ENCODE results near the gene EXOG.
A peak's percentile ranks its signal among the peaks of the same experiment; 100 is the strongest.

The EXOG gene

DNA sequence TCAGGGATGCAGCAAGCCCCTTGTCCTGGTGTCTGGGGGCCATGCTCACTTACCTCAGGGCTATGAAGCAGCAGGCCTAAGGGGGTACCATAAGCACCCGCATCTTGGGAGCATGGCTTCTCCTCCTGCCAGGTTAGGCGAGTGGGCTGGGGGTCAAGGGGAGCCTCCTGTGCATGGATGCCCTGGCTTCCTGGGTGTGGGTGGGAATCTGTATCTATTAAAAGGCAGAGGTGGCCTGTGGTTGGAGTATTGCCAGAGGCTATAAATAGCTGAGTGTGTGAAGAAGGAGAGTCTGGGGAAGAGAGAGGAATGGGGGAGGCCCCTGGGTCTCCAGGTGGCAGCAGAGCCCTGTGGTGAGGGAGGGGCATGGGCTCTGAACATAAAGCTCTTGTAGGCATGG, 22.9 kb upstream of the EXOG start:
- no peak for DNase-seq

DNA sequence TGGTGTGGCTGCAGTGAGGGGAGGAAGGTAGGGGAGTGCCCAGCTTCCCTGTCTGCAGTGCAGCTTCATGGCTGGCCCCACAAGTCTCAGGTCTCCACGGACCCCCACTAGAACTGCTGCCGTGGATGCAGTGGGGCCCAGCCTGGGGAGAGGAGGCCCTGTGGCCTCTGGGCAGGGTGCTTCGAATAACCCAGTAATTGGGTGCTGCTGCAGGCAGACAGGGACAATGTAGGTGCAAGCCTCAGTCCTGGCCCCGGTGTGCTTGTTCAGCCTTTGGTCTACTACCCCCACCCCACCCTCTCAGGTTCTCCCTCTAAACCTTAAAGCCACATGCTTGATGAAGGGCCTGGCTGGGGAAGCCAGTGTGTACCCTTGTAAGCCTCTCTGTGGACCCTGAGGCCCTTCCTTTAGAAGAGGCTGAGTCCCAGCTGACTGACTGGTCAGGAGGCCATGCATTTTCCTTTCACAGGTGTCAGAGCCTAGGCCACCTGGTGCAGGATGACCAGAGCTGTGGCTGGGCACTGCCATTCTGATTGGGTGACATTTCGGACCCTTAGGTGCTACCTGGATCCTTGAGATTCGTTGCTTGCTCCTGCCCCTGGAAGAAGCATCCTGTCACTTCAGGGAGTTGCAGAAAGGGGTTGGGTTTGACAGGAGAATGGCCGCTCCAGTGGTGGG, 21.1 kb upstream of the EXOG start:
- no peak for DNase-seq

DNA sequence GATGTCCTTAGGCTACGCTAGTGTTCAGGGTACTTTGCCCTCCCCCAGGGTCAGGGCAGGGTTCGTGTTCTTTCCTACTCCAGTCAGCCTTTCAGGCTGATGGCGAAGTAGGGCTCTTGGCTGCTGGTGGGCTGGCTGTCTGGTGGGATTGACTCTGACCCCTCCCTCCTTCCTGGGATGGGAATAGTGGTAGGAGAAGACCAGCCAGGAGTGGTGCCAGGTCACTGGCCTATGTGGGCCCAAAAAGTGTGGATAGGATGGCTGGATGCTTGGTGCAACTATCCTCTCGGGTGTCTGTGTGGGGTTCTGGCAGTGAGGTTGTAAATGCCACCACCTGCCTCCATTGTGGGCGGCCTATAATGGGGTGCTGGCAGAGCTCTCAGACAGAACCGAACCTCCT, 20.4 kb upstream of the EXOG start:
- no peak for DNase-seq

DNA sequence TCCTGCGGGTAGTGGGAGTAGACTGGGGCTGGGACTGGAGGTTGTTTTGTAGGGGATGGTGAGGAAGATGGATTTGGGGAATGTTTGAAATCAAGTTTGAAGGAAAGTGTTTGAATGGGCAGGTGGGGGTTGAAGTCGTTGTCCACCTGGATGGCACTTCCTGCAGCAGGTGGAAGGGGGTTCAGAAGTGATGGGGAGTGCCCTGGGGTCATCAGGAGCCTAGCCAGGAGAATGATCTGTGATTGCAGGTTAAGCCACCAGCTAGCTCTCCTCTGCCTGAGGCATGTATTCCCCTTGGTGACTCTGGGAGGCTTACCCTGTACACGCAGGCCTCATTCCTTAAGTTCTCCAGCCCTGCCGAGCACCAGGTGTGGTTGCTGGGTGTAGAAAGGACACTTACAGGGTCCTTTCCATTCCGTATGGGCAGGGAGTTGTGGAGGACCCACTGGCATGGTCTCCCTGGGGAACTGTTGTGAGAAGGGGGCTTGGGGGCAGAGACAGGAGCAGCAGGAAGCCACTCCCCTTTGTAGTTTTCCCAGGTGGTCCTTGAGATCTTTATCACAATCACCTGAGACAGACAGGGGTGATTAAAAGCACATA, 19.9 kb upstream of the EXOG start:
- DNase-seq = no peak

DNA sequence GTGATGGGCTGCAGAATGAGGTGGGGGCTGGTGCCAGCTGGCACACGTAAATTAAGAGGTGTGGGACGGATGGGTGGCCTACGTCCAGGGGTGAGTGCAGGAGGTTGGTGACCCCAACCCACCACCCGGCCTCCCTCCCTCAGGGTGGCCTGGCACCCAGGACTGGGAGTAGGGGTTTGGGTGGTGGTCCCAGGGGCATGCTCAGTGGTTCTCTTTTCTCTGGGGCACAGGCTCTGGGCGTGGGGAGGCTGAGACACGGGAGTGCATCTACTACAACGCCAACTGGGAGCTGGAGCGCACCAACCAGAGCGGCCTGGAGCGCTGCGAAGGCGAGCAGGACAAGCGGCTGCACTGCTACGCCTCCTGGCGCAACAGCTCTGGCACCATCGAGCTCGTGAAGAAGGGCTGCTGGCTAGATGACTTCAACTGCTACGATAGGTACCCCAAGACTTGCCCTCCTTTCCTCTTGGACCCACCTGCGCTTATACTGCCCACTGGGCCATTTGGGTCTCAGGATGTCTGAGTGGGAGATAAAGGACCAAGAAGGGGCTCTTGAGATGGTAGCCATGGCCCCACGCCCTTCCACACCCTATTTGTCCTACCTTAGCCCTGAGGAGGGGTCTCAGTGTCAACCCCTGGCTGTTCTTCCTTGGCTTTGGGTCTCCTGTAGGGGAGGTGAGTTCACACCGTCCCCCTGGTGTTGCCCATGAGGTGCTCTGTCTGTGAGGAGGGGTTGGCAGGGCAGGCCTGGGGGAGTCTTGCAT, 18.9 kb upstream of the EXOG start:
- no peak for DNase-seq

DNA sequence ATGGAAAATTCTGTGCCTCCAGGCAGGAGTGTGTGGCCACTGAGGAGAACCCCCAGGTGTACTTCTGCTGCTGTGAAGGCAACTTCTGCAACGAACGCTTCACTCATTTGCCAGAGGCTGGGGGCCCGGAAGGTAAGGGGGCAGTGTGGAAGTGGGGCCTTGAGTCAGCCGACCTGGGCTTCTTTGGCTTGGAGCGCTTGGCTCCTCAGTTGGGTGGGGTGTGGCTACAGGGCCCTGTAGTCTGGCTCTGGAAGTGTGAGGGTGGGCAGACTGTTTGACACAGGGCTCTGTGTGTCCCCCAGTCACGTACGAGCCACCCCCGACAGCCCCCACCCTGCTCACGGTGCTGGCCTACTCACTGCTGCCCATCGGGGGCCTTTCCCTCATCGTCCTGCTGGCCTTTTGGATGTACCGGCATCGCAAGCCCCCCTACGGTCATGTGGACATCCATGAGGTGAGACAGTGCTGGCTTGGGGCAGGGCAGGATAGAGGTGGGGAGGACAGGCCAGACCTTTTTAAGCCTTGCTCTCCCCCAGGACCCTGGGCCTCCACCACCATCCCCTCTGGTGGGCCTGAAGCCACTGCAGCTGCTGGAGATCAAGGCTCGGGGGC, 18.2 kb upstream of the EXOG start:
- DNase-seq = no peak

DNA sequence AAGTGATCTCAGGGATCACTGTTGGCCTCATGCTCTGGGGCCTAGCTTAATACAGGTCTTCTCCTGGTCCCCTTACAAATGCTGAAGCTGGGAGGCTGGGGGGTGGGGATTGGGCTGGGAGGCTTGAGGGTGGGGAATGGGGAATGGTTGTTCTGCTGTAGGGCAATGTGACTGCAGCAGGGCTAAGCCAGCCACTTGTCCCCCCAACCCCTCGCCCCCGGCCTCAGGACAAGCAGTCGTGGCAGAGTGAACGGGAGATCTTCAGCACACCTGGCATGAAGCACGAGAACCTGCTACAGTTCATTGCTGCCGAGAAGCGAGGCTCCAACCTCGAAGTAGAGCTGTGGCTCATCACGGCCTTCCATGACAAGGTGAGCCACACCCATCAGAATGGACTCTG, 17.2 kb upstream of the EXOG start:
- DNase-seq = no peak

DNA sequence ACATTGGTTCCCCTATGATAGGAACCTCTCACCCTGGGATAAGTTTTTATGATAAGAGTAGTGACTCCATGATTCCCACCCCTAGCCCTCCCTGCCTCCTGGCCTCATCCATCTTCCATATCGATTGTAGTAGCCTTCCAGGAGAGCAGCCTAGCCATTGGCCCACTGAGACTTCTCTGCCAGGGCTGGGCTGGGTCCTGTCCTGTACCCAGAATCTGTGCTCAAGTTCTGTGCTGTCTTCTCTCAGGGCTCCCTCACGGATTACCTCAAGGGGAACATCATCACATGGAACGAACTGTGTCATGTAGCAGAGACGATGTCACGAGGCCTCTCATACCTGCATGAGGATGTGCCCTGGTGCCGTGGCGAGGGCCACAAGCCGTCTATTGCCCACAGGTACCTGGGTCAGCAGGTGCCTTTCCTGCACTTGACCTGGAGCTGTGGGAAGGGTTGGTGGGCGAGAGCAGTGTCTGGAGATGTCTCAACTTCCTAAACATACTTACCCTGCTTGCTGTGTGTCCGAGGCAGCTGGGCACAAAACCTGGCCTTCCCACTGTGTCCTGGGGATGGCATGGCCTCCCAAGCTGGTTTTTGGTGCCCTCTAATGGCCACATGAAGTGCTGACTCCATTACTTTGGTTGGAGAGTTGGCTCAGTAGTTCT, 16.6 kb upstream of the EXOG start:
- DNase-seq = peak in 1 of 2 experiments; percentile 37

DNA sequence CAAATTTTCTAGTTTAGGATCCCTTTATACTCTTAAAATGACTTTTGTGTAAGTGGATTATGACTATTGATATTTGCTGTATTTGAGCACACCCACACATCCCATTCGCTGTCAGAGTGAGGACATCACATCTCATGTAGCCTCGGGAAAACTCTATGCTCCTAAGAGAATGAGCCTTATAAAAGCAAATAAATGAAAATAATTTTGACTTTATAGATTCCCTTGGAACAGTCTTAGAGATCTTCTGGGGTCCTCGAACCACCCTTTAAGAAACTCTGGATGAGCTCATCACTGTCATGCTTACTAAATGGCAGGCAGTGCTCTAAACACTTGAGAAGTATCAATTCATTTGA, 16.1 kb upstream of the EXOG start:
- no peak for DNase-seq

DNA sequence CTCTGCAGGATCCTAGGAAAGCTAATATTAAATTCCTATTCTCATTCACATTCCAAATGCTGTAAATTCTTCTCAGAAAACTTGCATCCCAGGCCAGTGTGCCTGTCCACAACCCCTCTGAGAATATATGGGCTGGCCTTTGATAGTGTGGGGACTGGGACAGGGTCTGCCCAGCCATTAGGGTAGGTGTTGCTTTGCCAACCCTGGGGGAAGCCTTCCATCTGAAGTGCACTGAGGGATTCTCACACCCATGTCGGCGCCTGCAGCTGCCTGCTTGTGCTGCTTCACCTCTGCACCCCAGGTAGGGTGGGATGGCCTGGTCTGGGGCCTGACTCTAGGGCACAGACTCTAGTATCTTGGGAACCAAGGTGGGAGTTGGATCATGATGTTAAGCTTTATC, 15.2 kb upstream of the EXOG start:
- DNase-seq = no peak

DNA sequence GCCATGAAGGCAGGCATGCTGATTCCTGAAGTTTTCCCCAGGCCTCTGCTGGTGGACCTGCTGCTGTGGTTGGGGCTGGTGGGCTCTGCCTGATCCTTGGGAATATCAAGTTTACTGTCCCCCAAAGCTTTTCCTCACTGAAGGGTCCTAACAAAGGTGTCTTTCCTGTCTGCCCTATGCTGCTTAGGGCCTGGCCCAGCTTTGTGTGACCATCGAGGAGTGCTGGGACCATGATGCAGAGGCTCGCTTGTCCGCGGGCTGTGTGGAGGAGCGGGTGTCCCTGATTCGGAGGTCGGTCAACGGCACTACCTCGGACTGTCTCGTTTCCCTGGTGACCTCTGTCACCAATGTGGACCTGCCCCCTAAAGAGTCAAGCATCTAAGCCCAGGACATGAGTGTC, 13.2 kb upstream of the EXOG start:
- DNase-seq = no peak

DNA sequence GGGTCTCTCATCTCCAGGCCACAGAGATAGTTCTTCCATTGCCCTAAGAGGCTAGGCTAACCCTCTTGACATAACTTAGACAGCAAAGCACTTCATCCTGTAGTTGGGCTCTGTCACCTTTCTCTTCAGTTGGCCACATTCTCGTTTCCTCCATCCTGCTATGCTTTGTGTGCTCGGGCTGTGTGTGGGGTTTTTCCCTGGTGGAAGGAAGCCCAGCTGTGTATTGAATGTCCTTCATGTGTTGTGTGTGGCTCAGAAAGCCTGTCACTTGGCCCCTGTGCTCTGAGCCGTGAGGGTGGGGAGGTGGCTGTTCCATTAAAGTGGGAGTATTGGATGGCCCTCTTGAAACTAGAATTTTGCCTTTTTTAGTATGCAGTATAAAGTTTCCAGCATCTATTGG, 8.8 kb upstream of the EXOG start:
- no peak for DNase-seq

DNA sequence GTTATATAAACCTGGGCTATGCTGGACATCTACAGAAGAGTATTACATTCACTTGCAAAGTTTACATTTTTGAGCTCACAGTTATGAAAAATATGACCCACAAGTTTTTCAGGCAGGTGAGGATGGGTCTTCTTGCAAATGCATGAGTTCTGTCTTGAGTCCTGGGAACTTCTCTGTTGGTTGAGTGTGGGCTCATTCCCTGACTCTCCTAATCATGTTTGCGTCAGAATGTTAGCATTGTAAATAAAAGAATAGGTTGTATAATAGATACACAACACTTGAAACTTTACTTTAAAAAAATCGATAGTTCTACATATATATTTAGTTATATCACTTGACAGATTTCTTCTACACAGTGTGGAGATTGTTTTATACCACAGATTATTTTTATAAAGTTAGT, 7.2 kb upstream of the EXOG start:
- DNase-seq = no peak

DNA sequence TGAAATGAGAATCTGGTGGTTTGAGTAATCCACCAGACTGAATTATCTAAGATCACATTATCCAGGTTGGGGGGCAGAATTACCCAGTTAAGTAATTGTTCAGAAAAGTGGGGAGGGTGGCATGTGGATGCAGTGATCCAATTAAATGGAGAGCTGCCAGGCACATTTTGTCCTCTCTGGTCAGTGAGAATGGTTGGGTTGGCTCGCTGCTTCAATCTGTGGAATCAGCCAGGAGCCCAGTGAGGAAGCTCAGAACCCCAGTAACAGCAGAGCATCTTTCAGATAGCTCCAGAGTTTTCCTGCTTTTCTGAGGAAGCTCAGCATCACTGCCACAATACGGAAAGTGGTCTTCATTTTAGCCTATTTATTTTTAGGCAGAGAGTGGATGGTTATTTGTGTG, 6.4 kb upstream of the EXOG start:
- no peak for DNase-seq

DNA sequence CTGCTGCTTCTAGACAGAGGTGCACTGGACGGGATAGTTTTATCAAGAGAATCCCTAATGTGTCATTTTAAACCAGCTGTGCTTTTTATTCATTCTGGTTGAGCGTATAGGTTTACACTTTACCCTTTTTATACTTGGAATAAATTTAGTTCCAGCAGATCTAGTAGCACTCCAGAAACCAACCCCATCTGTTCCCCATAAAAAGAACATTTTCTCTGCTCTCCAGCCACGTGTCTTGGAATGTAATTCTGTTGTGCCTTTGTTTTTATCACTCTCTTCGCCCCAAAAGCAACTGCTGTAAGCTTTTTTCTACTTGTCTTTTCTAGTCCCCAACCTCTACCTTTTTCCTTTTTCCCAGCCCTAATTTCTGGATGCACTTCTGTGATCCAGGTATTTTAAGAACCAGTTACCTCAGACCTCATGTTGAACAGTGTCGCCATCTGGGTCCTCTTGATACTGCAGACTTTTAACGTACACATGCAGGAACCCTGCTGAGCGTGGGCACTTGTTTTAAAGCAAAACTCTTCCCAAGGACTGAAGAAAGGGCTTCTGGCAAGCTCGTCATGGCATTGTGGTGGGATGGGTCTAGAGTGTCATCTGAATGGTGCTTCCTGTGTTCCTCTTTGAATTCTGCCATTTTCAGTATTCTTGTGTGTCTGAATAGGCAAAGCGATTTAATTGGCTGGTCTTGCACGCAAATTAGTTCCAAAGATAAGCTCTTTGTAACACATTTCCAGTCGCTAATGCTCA, 5.7 kb upstream of the EXOG start:
- no peak for DNase-seq

DNA sequence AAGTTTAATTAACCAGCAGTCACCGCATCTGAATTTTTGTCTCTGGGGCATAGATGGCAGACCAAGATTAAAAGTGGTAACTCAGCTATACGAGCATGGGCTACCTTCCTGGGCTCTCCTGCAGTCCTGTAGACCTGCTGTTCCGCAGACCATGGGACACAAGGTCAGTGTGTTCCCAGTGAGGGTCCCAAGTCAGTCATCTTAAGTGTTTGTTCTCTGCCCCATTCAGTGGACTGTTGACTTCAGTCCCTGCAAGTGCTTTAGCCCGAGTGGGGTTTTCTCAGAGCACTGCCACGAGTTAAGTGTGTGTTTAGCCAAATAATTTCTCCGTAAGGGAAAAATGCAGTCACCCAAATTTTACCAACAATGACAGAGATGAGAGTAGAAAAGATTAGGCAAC, 4.9 kb upstream of the EXOG start:
- no peak for DNase-seq

DNA sequence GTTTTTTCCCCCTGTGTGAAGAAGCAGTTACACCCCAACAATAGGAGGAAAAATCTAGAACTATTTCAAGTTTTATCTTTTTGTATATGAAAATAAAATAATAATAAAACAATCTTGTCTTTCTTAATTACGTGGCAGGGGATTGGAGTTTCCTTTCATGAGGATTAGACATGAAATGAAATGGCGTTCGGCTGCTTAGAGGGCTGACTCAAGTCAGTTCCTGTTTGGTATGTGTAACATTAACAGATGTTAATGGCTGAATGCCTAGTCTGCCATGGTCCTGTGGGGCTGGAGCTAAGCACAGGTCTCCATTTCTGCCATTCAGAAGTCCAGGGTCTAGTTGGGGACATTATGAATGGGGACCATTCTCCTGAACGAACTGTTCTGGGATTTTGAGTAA, 3.1 kb upstream of the EXOG start:
- DNase-seq = no peak

DNA sequence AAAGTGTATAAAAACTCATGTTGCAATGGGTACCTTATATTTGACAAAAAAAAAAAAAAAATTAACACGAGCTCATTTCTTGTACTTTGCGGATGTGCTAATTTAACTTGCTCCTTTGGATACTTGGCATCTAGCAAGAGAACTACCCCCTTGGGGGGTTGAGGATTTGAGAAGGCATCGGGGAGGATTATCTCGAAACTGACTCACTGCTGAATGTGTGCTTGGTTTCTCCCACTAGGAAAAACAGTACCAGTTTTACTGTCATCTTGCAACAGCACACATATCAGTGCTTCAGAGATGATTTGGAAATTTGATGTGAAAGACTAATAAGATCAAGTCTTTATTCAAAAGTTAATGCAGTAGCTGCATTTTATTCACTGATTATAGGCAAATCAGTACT, 891 bp downstream of the EXOG start:
- DNase-seq = no peak

DNA sequence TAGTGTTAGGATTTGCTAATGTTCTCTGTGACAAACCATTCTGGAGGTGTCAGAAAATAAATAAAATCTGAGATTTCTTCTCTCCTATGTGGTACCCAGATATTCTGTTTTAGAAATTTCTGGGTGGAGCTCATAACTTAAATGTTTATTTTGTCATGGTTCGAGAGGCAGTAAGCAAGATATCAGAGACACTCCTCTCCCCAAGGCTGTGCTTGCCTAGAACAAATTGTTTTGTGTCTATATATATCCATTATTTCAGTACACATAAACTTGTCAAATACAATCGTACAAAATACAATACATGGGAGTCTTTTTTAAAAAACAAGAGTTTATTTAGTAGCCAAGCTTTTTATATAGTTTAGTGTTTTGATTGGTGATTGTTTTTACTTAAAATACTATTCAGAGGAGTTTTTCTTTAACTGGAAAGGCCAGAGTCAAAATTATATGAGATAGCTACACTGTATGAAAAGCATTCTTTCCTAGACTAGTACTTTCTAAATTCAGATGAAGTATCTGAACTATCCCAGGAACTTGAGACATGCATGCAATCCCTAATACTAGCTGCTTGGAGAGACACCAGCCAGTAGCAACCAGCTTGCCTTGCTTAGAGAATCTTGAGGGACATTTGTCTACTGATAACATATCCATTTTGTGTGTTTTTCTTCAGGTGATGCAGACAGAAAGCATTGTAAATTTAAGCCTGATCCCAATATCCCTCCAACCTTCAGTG, 4.7 kb downstream of the EXOG start:
- DNase-seq = no peak

DNA sequence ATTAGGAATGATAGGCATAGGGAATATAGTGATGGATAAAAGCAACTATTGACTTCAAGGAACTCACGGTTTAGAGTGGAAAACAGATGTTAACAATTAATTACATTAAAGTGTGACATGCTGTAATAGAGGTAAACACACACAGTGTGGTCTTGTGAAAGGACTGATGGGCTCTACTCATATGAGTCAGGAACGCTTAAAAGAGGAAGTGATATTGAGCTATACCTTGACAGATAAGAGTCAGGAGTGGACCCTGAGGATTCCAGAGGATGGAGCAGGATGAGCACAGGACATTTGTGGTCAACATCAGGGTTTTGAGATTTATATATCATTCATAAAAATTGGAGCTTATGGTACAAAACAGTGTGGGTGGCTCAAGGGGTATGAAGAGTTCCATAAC, 11.0 kb downstream of the EXOG start:
- no peak for DNase-seq

DNA sequence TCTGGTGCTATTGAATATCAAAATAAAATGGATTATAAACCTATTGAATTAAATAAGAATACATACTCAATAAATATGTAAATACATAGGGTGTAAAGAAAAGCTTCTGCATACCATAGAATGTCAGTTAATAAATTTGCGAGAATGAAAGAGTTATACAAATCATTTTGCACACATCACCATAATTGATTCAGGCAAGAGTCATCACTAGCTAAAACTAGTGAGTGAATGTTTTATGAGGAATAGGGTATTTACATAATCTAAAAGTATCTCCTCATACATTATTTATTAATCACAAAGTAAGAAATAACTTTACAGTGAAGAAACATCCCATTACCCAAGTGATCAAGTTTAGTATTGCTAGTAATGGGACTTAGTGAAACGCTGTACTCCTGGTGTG, 13.6 kb downstream of the EXOG start:
- no peak for DNase-seq

DNA sequence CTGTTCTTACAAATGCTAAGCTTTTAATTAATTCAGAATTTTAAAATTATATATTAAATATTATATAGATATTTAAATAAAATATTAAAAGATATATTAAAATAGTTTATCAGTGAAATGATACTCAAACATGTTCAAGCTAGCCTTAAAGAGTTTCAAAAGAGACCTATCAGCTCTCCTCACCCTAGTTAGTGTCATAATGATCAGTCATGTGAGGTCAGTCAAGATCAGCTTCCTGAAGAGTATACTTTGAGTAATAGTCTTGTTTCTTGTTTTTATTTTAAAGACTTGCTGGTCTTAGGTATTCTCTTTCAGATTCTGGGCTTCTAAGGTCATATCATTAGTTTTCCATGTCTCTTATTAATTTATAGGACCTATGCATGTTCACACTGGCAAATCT, 14.5 kb downstream of the EXOG start:
- DNase-seq = no peak

Data from NCI-H446 (cell line).